ENCODE measurements around the gene ABCA8.

DNA sequence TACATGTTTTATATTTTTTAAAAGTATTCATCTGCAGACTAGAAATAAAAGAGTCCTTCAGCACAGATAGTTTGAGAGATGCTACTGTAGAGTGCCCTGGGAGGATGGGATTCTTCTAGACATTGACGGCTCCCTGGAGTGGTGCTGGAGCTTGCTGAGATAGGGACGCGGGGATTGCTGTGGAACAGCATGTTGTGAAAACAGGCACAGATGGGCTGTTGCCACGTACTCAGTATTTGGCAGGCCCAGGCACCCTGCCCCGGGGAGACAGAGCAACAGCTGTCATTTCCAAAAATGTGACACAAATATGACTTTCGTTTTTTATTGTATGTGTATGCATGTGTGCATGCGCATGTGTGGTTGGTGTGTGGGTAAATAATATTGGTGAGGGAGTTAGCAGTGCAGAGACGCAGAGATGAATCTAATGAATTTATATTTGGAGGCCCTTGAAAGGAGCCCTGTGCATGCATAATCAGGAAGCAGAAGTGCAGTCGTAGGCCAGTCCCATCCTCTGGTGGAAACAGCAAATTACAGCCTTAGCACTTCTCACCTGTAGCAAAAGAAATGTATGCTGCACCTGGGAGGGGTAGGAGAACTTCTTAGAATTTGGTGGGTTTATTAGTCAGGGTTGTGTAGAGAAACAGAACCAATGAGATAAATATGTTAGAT is 6.2 kb upstream of the ABCA8 start:
- TF ChIP-seq, protein P1, sequence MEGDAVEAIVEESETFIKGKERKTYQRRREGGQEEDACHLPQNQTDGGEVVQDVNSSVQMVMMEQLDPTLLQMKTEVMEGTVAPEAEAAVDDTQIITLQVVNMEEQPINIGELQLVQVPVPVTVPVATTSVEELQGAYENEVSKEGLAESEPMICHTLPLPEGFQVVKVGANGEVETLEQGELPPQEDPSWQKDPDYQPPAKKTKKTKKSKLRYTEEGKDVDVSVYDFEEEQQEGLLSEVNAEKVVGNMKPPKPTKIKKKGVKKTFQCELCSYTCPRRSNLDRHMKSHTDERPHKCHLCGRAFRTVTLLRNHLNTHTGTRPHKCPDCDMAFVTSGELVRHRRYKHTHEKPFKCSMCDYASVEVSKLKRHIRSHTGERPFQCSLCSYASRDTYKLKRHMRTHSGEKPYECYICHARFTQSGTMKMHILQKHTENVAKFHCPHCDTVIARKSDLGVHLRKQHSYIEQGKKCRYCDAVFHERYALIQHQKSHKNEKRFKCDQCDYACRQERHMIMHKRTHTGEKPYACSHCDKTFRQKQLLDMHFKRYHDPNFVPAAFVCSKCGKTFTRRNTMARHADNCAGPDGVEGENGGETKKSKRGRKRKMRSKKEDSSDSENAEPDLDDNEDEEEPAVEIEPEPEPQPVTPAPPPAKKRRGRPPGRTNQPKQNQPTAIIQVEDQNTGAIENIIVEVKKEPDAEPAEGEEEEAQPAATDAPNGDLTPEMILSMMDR (conservative IDR thresholded peaks at IDR 0.05 in 1 of 2, IDR thresholded peaks at IDR 0.05 in 1 of 2; ENCODE audit: low read depth in 1 of 2, low read length in 2 of 2) = no peak
- TF ChIP-seq EZH2 (IDR thresholded peaks at IDR 0.05; ENCODE audit: low read length, missing control alignments) = no peak

All from fibroblast of lung (primary cell).